ENCODE data around the gene MBNL2.

The MBNL2 gene

DNA sequence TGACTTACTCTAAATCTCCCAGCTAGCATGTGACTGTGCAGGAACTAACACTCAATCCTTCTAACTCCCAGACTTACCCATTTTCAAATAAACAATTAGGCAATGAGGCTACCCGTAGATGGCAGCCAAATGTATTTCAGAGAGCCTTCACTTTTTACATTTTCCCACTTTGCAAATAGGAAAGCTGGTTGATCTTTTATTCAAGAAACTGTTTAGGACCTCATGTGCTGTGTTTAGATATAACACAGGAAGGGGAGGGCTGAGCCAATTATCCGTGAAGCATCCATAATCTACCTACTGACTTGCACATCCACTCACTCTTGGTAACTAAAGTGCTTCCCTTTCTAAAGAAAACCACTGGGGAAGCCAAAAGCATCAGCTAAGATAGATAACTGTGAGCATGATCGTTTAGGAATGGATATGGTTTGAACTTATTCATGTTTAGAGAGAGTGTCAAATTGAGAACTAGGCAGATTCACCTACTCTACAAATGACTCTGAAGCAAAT, 33.4 kb downstream of the MBNL2 start:
- DNase-seq: no peak

- no peak for DNase-seq
Observed at GRCh38 chr13:97256343-97256783, 34.2 kb downstream of the MBNL2 start.

DNA sequence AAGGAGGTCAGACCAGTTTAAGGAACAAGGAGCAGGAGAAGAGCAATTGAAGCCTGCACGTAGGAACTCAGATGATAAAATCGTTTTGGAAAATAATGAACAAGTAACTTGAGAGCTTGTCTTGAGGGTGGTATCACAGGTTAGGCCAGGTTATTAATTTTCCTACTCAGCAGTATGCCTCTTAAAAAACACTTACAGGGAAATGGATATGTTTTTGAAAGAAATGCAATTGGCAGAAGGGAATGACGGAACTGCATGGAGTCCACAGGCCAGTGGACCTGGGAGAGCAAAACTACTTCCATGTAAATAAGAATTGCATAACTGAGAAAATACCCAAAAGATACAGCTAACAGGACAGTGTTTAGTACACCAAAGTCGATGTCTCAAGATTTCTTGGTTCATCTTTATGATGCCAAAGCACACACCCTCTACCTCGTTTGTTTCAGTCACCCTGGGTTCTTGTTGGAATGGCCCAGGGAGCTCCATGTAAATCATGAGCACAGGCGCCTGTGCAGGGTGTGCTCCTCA, 35.2 kb downstream of the MBNL2 start:
- no peak for DNase-seq

DNA sequence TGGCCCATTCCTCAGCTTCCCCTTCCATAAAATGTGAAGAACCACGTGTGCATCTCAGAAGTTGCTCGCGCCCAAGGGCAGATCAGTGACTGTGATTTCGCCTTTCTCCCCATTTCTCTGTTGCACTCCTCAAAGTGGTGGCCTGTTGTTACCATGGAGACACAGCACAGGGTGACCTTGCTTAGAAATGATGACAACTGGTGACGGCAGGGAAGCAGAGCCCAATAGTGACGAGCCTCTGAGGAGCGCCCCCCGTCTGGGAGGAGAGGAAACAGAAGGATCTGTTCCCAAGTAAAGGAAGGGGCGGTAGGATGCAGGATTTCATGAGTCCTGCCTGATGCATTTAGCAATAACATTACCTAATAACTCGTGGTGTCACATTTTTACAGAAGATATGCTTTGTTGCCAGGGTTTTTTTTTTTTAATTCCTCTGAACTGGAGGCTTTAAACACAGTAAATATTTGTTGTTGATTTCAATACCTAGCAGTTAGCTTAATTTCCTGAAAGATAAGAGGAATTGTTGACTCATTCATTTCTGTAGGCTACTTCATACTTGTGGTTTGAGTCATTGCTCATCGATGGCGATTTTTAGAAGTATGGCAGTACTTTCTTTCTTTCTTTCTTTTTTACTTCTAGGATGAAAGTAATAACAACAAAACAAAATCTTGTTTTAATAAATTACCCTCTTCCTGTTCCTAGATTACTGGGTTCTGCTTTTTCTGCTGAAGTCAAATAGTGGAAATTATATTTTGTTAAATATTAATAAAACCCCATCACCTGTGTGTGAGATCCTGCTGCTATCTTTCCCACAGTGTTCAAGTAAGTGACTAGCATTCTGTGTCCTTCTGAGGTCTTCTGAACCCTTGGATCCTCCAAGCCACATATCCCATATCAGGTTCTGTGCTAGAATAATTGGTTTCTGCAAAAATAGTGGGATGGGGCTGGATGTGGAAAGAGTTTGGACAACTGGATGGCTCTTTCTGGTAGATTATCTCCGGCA, 36.0 kb downstream of the MBNL2 start:
- DNase-seq: no peak

DNA sequence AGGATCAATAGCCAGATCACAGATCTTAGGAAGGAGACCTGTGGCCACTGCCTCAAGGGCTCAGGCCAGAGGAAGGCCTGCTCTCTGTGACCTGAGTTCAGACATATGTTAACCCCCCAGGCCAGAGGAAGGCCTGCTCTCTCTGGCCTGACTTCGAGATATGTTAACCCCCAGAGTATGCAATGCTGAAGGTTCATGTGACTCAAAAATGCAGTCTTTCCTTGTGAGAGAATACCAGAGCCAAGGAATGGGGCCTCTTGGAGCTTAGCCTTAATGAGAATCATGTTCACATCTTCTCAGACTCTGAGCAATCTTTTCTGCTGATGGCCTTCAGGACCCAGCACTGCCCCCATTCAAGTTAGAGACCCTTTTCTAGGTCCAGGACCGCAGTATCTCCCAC, 36.7 kb downstream of the MBNL2 start:
- DNase-seq: no peak

DNA sequence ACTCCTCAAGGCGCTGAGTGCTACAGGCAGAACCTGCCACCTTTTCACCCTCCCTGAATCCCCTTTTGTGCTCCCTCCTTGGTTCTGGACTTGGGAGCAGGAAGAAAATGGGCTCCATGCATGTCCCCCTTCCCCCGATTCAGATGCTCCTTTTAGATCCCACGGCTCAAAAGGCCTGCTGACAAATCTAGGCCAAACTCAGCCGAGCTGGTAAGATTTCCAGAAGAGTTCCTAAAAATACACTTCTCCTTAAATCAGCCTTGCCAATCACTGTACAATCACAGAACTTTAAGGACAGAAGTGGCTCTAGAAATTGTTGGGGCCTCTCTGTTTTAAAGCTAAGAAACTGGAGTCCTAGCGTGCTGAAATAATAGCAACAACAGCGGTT, 37.3 kb downstream of the MBNL2 start:
- DNase-seq: no peak

DNA sequence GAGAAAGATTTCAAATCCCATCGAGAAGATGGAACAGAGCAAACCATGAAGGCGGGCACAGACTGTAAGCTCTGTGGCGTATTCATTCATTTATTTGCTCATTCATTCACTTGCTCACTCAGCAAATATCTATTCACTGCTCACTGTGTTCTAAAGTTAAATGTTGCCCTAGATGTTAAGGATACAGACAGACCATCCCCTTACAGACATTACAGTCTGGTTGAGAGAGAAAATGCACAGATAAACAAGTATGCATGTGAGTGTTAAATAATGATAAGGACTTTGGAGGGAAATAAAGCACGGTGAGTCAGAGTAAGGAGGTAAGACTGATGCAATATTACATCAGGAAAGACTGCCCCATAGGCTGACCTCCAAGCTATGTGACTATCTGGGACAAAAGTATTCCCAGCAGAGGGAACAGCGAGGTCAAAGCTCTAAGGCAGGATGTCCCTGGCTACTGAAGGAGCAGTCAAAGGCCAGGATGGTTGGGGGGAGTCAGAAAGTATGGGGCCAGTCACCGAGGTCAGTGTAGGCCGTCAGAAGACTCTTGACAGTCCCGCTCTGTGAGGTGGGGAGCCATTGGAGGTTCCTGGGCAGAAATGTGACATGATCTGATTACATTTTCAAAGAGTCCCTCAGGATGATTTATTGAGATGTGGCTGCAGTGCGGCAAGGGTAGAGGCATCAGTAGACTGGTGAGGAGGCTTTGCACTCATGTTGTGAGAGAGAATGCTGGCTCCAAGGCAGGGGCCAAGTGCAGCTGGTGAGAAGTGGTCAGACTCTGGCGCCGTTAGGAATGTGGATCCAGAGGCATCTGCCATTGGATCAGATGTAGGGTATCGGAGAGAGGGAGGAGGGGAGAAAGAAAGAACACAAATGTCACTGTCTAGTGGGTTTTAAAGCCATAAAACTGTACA, 37.9 kb downstream of the MBNL2 start:
- no peak for DNase-seq

DNA sequence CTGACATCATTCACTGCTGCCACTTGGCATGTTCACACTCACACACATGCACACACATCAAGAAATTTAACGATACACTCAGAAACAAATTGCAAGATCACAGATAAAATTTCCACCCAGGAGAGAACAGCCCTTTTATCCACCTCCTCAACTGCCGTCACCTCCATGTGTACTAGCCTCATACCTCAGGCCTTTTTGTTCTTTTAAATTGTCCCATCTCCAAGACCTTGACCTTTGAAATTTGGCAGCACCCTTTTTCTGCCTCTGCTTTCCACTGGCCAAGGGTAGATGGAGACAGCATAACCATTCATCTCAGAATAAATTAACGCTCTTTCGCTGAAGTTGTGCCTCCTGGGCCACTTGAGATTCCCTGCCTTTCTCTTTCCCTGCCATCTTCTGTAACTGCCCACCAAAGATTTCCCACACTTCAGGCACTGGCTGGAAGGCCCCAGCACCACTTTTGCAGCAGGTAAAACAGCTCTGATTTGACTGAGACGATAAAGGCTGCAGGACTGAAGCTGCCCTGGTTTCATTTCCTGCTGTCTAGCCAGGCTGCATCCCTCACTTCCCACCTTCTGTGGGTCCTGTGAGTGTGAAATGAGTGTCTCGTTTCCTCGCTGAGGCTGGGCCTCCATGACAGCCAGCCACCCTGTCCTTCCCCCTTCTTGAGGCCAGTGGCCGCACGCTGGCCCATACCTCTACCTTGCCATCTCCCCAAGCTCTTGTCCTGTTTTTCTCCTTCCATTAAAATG, 39.3 kb downstream of the MBNL2 start:
- DNase-seq: no peak

DNA sequence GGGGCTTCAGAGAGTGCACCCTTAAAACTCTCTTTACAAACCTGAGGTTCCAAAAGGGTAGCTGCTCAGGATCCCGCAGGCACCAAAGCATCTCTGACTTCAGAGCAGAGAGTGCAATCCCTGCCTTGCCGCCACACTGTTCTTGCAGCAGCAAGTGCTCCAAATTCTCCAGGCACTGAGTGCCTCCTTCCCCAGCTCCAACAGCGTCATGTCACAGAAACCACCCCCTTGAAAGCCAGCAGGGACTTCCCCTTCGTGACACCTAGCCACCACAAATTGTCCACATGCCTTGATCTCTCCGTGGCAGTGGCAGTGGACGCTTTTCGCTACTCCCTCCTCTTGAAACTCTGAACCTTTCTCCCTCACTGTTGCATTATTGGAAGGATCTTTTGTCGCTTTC, 39.9 kb downstream of the MBNL2 start:
- DNase-seq: no peak

- no peak for DNase-seq
Observed at GRCh38 chr13:97263160-97263559, 41.0 kb downstream of the MBNL2 start.

DNA sequence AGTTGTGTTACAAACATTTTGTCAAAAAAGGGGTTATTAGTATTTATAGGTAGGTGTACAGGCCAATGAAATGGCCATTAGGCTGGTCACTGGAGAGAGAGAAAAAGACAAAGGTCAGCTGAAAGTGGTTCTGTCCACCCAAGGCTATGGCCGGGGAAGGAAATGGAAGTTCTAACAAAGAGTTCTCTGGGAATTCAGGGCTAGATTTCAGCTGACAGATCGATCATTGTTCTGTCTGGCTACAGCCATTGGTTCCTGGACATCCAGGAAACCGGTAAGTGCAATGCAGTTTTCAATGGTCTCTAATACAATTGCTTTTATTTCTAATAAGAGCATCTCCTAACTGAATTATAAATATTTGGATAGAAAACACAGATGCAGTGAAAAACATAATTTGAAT, 42.5 kb downstream of the MBNL2 start:
- no peak for DNase-seq

GRCh38 chr13:97266332-97266731, 44.2 kb downstream of the MBNL2 start:
- no peak for DNase-seq

DNA sequence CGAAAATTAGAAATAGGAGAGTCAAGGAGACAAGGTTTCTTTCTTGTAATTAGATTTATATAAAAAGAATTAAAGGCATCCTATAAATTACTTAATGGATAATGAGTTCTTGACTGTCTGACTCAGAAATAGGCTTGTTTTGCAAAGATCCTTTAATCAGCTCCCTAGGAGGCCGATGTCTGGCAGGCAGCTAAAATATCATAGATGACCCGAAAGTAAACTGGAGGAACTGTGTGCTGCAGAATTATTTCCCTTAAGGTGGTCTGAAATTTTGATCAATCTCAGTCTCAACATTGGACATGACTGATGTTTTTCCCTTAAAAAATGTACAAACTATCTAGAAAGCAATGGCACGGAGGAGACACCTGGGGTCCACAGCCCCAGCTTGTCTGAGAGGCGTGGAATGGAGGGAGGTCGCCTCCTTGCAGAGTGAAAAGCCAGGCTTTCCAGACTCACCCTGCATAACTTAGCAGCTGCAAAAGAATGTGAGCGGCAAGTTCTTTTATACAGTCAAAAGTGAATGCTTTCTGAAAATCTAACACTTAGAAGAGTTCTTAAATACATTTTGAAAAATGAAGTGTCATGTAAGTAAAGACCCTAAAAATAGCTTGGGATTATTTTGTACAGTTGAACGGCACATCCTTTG, 44.8 kb downstream of the MBNL2 start:
- no peak for DNase-seq

GRCh38 chr13:97267418-97268059, 45.4 kb downstream of the MBNL2 start:
- no peak for DNase-seq

- no peak for DNase-seq
Observed at GRCh38 chr13:97268772-97269171, 46.6 kb downstream of the MBNL2 start.

DNA sequence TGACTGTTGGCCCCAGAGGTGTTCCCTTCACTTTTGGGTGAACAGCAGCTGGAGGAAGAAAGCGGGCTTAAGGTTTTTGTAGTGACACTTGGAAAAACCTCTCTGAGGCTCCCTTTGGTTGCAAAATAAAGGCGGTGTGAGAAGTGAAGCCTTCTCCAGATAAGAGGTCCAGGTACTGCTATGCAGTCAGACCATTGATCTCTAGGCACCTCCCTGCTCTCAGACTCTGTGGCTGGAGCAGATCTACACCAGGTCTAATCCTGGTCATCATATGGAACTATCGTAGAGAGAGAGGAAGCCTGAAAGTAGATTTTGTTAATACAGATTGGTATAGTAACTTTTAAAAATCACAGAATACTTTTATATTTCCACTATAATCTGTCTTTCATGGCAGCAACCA, 47.5 kb downstream of the MBNL2 start:
- no peak for DNase-seq

DNA sequence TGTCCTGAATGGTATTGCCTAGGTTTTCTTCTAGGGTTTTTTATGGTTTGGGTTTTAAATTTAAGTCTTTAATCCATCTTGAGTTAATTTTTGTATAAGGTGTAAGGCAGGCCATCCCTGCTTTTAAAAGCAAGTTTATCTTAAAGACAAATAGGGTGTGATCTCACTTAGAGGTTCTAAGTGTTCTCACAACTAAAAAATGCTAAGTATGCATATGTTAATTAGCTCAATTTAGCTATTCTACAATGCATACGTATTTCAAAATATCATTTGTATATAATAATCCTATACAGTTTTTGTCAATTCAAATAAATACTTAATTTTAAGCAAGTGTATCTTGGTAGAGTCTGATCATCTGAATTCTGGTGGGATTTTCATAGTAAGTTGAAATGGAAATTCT, 50.4 kb downstream of the MBNL2 start:
- no peak for DNase-seq

- DNase-seq: no peak
Observed at GRCh38 chr13:97273341-97273831, 51.3 kb downstream of the MBNL2 start.

- no peak for DNase-seq
Observed at GRCh38 chr13:97274829-97275649, 52.9 kb downstream of the MBNL2 start.
